Fibroblast of villous mesenchyme (primary cell): Measurements from ENCODE around the gene GOT2. TPM values are rescaled to one million over a fixed set of nuclear protein-coding genes. Genes with fewer than 3 reads are reported as not detected.
"Not testable (repeated sequence)": the region's sequence is repeated elsewhere in the genome, so short reads cannot be mapped to it uniquely, and the experiment has no call there.

ENCODE experiments used
- DNase-seq: peaks from one replicate; pipeline ENCODE4 v3.0.0-alpha.2; 2010; ENCODE audit warnings: low read depth
- H3K4me3 ChIP-seq: 2 replicates; pipeline ENCODE4 v1.5.1; 2011; ENCODE audit warnings: low read depth, mild to moderate bottlenecking, low read length
- total RNA-seq: library from RNA; depleted of rRNA; stranded (reverse); fragments of >200 nt; gene quantifications from 2 replicates; pipeline ENCODE4 v1.2.3, GENCODE V29; 2012
- TF ChIP-seq, protein P1 (sequence below): IDR thresholded peaks from 2 replicates; pipeline ENCODE4 v1.5.1; 2012; ENCODE audit warnings: low read depth, mild to moderate bottlenecking, low read length; ENCODE audit not compliant: insufficient read depth

Gene GOT2
- total RNA-seq = 35.1 and 45.8 TPM in 2 replicates

DNA sequence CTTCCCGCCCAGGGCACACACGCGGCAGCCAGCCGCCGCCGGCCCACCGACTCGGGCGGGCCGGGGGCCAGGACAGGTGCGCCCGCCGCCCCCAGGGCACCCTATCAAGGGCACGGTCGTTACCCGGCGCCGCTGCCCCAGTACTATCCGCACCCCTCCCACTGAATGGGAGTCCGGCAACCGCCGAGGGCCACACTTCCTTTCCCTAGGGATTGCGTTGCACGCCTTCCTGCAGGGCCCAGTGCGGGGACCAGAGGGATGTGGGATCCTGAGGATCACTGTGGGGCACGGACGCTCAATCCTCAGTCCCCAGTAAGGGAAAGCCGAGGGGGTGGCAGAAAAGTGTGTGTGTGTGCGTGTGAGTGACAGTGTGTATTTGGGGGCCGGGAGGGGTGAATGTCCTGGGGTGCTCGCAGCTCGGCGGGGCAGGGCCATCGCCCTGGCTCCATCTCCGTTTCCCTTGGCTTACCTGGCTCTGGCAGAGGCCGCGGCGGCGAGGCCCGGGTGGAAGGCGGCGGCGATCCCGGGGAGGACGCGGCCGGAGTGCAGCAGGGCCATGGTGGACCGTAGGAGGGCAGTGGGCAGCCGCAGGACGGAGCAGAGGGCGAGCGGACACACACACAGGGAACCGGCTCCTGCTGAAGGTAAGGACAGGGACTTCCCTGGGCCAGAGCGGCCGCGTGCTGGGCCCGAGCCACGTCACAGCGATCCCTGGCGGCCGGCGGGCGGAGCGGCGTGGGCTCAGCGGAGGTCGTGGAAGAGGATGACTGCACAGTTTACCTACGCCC lies at the start of gene GOT2:
Gene GOT2, minus strand, starts transcription at position 646 of the 788 bp plus-strand sequence. Its CDS starts 88 bp downstream, at position 558.
- TF ChIP-seq, protein P1, sequence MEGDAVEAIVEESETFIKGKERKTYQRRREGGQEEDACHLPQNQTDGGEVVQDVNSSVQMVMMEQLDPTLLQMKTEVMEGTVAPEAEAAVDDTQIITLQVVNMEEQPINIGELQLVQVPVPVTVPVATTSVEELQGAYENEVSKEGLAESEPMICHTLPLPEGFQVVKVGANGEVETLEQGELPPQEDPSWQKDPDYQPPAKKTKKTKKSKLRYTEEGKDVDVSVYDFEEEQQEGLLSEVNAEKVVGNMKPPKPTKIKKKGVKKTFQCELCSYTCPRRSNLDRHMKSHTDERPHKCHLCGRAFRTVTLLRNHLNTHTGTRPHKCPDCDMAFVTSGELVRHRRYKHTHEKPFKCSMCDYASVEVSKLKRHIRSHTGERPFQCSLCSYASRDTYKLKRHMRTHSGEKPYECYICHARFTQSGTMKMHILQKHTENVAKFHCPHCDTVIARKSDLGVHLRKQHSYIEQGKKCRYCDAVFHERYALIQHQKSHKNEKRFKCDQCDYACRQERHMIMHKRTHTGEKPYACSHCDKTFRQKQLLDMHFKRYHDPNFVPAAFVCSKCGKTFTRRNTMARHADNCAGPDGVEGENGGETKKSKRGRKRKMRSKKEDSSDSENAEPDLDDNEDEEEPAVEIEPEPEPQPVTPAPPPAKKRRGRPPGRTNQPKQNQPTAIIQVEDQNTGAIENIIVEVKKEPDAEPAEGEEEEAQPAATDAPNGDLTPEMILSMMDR = peak; percentile 77
- DNase-seq = peak; percentile 84

DNA sequence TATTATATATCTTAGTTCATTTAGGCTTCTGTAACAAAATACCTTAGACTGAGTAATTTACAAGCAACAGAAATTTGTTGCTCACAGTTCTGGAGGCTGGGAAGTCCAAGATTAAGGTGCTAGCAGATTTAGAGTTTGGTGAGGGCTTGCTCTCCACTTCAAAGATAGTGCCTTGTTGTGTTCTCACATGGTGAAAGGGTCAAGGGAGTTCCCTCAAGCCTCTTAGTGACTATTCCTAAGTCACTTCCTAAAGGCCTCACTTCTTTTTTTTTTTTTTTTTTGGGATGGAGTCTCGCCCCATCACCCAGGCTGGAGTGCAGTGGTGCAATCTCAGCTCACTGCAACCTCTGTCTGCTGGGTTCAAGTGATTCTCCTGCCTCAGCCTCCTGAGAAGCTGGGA lies 45.2 kb upstream of the GOT2 start:
- DNase-seq, H3K4me3 ChIP-seq: not testable (repeated sequence)

More for the DNA sequence above, at the start of gene GOT2:
- peak within 1 kb of the TSS; percentile 89 for H3K4me3 ChIP-seq

DNA sequence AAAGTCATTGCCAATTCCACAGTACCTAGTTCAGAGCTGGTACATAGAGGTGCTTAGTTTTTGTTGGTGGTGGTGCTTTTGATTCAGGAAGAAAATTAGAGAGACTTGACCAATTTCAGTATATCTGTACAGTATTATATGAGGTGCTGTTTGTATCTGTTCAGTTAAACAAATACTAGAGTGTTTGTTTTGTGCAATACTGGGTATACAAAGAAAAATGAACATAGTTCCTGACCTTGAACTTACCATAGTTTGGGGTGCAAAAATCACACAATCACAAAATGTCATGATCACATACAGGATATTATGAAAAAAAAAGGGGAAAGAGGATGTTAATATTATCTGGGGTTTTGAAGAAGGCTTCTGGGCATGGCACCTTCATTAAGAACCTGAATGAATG lies 39.8 kb upstream of the GOT2 start:
- H3K4me3 ChIP-seq = no peak overlapping the region
- no peak for DNase-seq
- TF ChIP-seq, protein P1 = no peak

DNA sequence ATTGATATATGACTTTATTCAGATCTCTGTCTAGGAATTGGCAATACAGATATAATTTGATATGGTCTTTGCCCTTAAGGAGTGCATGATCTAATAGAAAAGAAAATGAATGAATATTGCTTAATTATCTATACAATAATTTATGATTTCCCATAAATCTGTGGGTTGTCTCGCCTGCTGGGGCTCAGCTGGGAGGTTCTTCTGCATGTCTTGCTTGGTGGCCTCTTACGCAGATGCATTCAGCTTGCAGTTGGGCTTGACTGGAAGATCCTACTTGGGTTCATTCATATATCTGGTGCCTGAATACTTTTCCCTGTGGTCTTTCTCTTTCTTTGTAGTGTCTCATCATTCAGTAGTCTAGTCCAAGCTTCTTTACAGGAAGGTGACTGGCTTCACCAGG lies 34.0 kb upstream of the GOT2 start:
- TF ChIP-seq, protein P1 = no peak

DNA sequence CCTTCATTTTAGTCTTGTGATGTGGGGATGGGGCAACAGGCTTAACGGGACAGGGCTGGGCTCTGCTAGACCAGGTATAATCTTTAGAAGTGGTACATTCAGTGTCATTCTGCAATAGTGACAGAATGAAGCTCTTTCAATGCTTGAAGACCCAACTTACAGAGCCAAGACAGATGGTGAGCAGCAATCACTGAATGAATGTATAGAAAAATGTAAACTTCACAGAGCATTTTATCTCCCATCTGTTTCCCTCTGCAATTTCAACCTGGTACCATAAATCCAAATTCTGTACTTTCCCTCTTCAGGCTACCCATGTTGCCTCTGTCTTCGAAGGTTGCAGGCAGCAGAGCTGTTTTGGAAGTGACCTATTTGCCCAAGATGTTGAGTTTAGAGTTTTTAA lies 33.5 kb upstream of the GOT2 start:
- no peak for DNase-seq
- TF ChIP-seq, protein P1 = no peak
- H3K4me3 ChIP-seq = no peak overlapping the region

More for the DNA sequence above, 34.0 kb upstream of the GOT2 start:
- H3K4me3 ChIP-seq = no peak overlapping the region
- DNase-seq = no peak

DNA sequence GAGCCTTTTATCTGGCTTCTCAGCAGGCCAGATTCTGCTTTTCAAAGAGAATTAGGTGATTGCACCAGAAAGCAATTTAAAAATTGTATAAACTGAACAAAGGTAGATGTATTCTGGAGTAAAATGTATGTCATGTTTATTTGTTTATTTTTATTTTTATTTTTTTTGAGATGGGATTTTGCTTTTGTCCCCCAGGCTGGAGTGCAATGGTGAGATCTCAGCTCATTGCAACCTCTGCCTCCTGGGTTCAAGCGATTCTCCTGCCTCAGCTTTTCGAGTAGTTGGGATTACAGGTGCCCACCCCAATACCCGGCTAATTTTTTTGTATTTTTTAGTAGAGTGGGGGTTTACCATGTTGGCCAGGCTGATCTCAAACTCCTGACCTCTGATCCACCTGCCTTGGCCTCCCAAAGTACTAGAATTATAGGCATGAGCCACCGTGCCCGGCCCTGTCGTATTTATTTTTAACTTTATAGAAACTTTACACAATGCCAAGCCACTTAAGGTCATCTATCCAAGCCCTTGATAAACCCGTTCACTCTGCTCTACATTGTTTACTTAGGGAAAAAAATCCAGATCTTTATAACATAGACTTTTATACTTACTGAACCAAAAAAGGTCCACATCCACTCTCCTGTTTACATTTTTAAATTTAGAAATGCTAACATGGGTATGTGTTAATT lies 22.7 kb upstream of the GOT2 start:
- DNase-seq = no peak
- no peak overlapping the region for H3K4me3 ChIP-seq

More for the DNA sequence above, 22.7 kb upstream of the GOT2 start:
- TF ChIP-seq, protein P1 = no peak
